ENCODE results near the gene DOCK1.

Gene DOCK1

GRCh38 chr10:127280446-127280845 lies 375.2 kb downstream of the DOCK1 start:
- TF ChIP-seq CTCF (conservative IDR thresholded peaks at IDR 0.05; ENCODE audit: low read depth, low read length), result no peak
- H3K4me3 ChIP-seq (ENCODE audit: low read depth, low read length), result no peak overlapping the region
- no peak for DNase-seq (ENCODE audit: low read depth)

GRCh38 chr10:127283017-127283416 lies 377.8 kb downstream of the DOCK1 start:
- DNase-seq (ENCODE audit: low read depth), result no peak
- H3K4me3 ChIP-seq (ENCODE audit: low read depth, low read length), result no peak overlapping the region
- no peak for TF ChIP-seq CTCF (conservative IDR thresholded peaks at IDR 0.05; ENCODE audit: low read depth, low read length)

GRCh38 chr10:127283576-127283975 lies 378.3 kb downstream of the DOCK1 start:
- TF ChIP-seq CTCF (conservative IDR thresholded peaks at IDR 0.05; ENCODE audit: low read depth, low read length), result no peak
- H3K4me3 ChIP-seq (ENCODE audit: low read depth, low read length), result no peak overlapping the region
- DNase-seq (ENCODE audit: low read depth), result no peak

- TF ChIP-seq CTCF (conservative IDR thresholded peaks at IDR 0.05; ENCODE audit: low read depth, low read length), result no peak
- no peak for DNase-seq (ENCODE audit: low read depth)
- no peak overlapping the region for H3K4me3 ChIP-seq (ENCODE audit: low read depth, low read length)
Measured at GRCh38 chr10:127290850-127291249, 385.6 kb downstream of the DOCK1 start.

GRCh38 chr10:127291329-127291728 lies 386.1 kb downstream of the DOCK1 start:
- no peak for DNase-seq (ENCODE audit: low read depth)

GRCh38 chr10:127292888-127293287 lies 387.7 kb downstream of the DOCK1 start:
- DNase-seq (ENCODE audit: low read depth), result no peak
- TF ChIP-seq CTCF (conservative IDR thresholded peaks at IDR 0.05; ENCODE audit: low read depth, low read length), result no peak
- no peak overlapping the region for H3K4me3 ChIP-seq (ENCODE audit: low read depth, low read length)

More at GRCh38 chr10:127291329-127291728, 386.1 kb downstream of the DOCK1 start:
- no peak overlapping the region for H3K4me3 ChIP-seq (ENCODE audit: low read depth, low read length)
- no peak for TF ChIP-seq CTCF (conservative IDR thresholded peaks at IDR 0.05; ENCODE audit: low read depth, low read length)

- no peak for DNase-seq (ENCODE audit: low read depth)
- TF ChIP-seq CTCF (conservative IDR thresholded peaks at IDR 0.05; ENCODE audit: low read depth, low read length), result no peak
- no peak overlapping the region for H3K4me3 ChIP-seq (ENCODE audit: low read depth, low read length)
Measured at GRCh38 chr10:127293640-127294039, 388.4 kb downstream of the DOCK1 start.

Measured in choroid plexus epithelial cell (primary cell).